IMR-90 (cell line): Measurements from ENCODE around the gene CTNND2. TPM values are rescaled to one million over a fixed set of nuclear protein-coding genes. Genes with fewer than 3 reads are reported as not detected.

ENCODE experiments used
- ATAC-seq: fragments of 200-7000 bp; cut with Tn5 transposase; 2 replicates; pipeline ENCODE4 v1.9.1; 2020; ENCODE audit warnings: low read depth, mild to moderate bottlenecking, moderate library complexity
- BruUV-seq: library from RNA; stranded (reverse); fragments of 400-500 nt; replicated peaks from 2 replicates; lab custom pipeline; 2021; lab: Mats Ljungman, UMichigan
- CTCF ChIA-PET: fragments of 300-600 bp; formaldehyde crosslinking; extraction: SDS; loops from one replicate; lab custom pipeline; 2021; ENCODE audit warnings: antibody characterized with exemption; lab: Yijun Ruan, JAX
- POLR2A ChIA-PET: fragments of 300-600 bp; sonication (Branson Sonifier 250); formaldehyde crosslinking; loops from one replicate; lab custom pipeline; 2022; ENCODE audit warnings: antibody characterized with exemption; ENCODE audit not compliant: unreplicated experiment; lab: Charles Lee
- DNase-seq: peaks from one replicate; pipeline ENCODE4 v3.0.0; 2013
- H2AFZ ChIP-seq: replicated peaks from 2 replicates; pipeline ENCODE3; 2013; ENCODE audit warnings: low read length, mild to moderate bottlenecking; ENCODE audit not compliant: poor library complexity
- H2AK5ac ChIP-seq: 2 replicates; pipeline ENCODE4 v1.6.1; 2013; ENCODE audit warnings: low read depth, low read length, inconsistent platforms
- H2AK9ac ChIP-seq: replicated peaks from 2 replicates; pipeline ENCODE3; 2013; ENCODE audit warnings: mild to moderate bottlenecking, low read depth, low read length, moderate library complexity; ENCODE audit not compliant: poor library complexity
- H2BK120ac ChIP-seq: 2 replicates; pipeline ENCODE4 v1.6.1; 2013; ENCODE audit warnings: low read depth, low read length, inconsistent platforms
- H2BK15ac ChIP-seq: 3 replicates; pipeline ENCODE4 v1.6.1; 2013; ENCODE audit warnings: low read depth, low read length, inconsistent platforms
- H2BK20ac ChIP-seq: 2 replicates; pipeline ENCODE4 v1.6.1; 2013; ENCODE audit warnings: low read depth, mild to moderate bottlenecking, inconsistent platforms, low read length, moderate library complexity
- H2BK5ac ChIP-seq: 2 replicates; pipeline ENCODE4 v1.6.1; 2013; ENCODE audit warnings: mild to moderate bottlenecking, low read depth, low read length, inconsistent platforms; ENCODE audit not compliant: poor library complexity, severe bottlenecking
- H3K14ac ChIP-seq: replicated peaks from 2 replicates; pipeline ENCODE4 v1.6.1; 2013; ENCODE audit warnings: low read depth, low read length, inconsistent platforms
- H3K18ac ChIP-seq: 2 replicates; pipeline ENCODE4 v1.6.1; 2013; ENCODE audit warnings: low read depth, low read length, control low read depth
- H3K23ac ChIP-seq: 2 replicates; pipeline ENCODE4 v1.6.1; 2013; ENCODE audit warnings: low read depth, low read length, inconsistent platforms
- H3K27ac ChIP-seq: 2 replicates; pipeline ENCODE4 v1.5.1; 2013; ENCODE audit warnings: mild to moderate bottlenecking, control low read depth, low read length; ENCODE audit not compliant: insufficient read depth
- H3K27me3 ChIP-seq: 2 replicates; pipeline ENCODE4 v1.6.1; 2013; ENCODE audit warnings: low read length; ENCODE audit not compliant: control insufficient read depth, insufficient read depth
- H3K36me3 ChIP-seq: 2 replicates; pipeline ENCODE4 v1.6.1; 2013; ENCODE audit warnings: low read length, mixed read lengths; ENCODE audit not compliant: control insufficient read depth, insufficient read depth
- H3K4ac ChIP-seq: 2 replicates; pipeline ENCODE4 v1.6.1; 2013; ENCODE audit warnings: low read depth, low read length, inconsistent platforms
- H3K4me1 ChIP-seq: 2 replicates; pipeline ENCODE4 v1.6.1; 2013; ENCODE audit warnings: low read length, mixed read lengths; ENCODE audit not compliant: control insufficient read depth, insufficient read depth
- H3K4me2 ChIP-seq: 2 replicates; pipeline ENCODE4 v1.6.1; 2013; ENCODE audit warnings: low read depth, mild to moderate bottlenecking, control low read depth, low read length, moderate library complexity
- H3K4me3 ChIP-seq: 2 replicates; pipeline ENCODE4 v1.5.1; 2013; ENCODE audit warnings: low read depth, mild to moderate bottlenecking, control low read depth, low read length, moderate library complexity; ENCODE audit not compliant: insufficient read depth
- H3K56ac ChIP-seq: 2 replicates; pipeline ENCODE4 v1.6.1; 2013; ENCODE audit warnings: low read length, inconsistent platforms; ENCODE audit not compliant: insufficient read depth; ENCODE audit errors: extremely low read depth
- H3K79me1 ChIP-seq, 2 experiments: 2 replicates each; pipeline ENCODE4 v1.6.1; 2013; ENCODE audit warnings: low read length in 2 of 2, inconsistent platforms in 1 of 2, low read depth in 1 of 2
- H3K9ac ChIP-seq: 2 replicates; pipeline ENCODE4 v1.6.1; 2013; ENCODE audit warnings: low read depth, low read length, control low read depth
- H3K9me1 ChIP-seq: 2 replicates; pipeline ENCODE4 v1.6.1; 2013; ENCODE audit warnings: low read length, inconsistent platforms; ENCODE audit not compliant: insufficient read depth
- H3K9me3 ChIP-seq: 2 replicates; pipeline ENCODE4 v1.6.1; 2013; ENCODE audit warnings: low read length; ENCODE audit not compliant: control insufficient read depth, insufficient read depth
- H4K20me1 ChIP-seq: 2 replicates; pipeline ENCODE4 v1.6.1; 2013; ENCODE audit warnings: low read length, inconsistent platforms; ENCODE audit not compliant: insufficient read depth
- H4K5ac ChIP-seq: 2 replicates; pipeline ENCODE4 v1.6.1; 2013; ENCODE audit warnings: mild to moderate bottlenecking, low read depth, low read length, control low read depth
- H4K8ac ChIP-seq, 2 experiments: 2 replicates each; pipeline ENCODE4 v1.6.1; 2013; ENCODE audit warnings: low read depth in 2 of 2, low read length in 2 of 2, control low read depth in 1 of 2, inconsistent platforms in 1 of 2
- H4K91ac ChIP-seq: 2 replicates; pipeline ENCODE4 v1.6.1; 2013; ENCODE audit warnings: low read depth, low read length, inconsistent platforms; ENCODE audit not compliant: insufficient read depth
- MAZ ChIP-seq: IDR thresholded peaks from 2 replicates; pipeline ENCODE4 v1.6.1; 2012; ENCODE audit warnings: low read depth, mild to moderate bottlenecking, low read length, improper control_type of control experiment, moderate library complexity, borderline replicate concordance
- RAD21 ChIP-seq: IDR thresholded peaks from 2 replicates; pipeline ENCODE4 v1.6.1; 2012; ENCODE audit warnings: low read length, improper control_type of control experiment
- RCOR1 ChIP-seq: IDR thresholded peaks from 2 replicates; pipeline ENCODE4 v1.6.1; 2012; ENCODE audit warnings: mild to moderate bottlenecking, low read length, improper control_type of control experiment; ENCODE audit not compliant: insufficient replicate concordance
- WGBS, 2 experiments: methylation state at CpG; one replicate each; pipeline versions ENCODE4 v1.1.5 to v1.1.7; 2013; ENCODE audit warnings: missing lambda C conversion rate in 2 of 2; ENCODE audit not compliant: insufficient read length in 1 of 2; ENCODE audit errors: extremely low coverage in 2 of 2; 5-methylcytosine and 5-hydroxymethylcytosine counted together
- dilution Hi-C: fragments of 300-500 bp; cut with HindIII; formaldehyde crosslinking; loops from one replicate; pipeline ENCODE4 v1.14.3; 2018; ENCODE audit warnings: low sequenced_read_pairs; ENCODE audit not compliant: unreplicated experiment
- in situ Hi-C: fragments of 300-500 bp; cut with MboI; formaldehyde crosslinking; loops from 3 replicates; pipeline ENCODE4 v1.14.3; 2019; ENCODE audit warnings: low sequenced_read_pairs, inconsistent platforms, mixed read lengths
- intact Hi-C: fragments of 100-400 bp; cut with micrococcal nuclease; formaldehyde crosslinking; loops from 2 replicates; pipeline ENCODE4 v1.10.0; 2022
- polyA plus RNA-seq, 3 experiments: library from polyadenylated mRNA; depleted of rRNA; stranded (reverse); fragments of >200 nt; gene quantifications; 2 replicates each; pipeline ENCODE4 v1.2.3, GENCODE V29; 2012; ENCODE audit warnings: low replicate concordance in 1 of 3
- total RNA-seq: library from RNA; depleted of rRNA; stranded (reverse); fragments of >200 nt; gene quantifications from 2 replicates; pipeline ENCODE4 v1.2.3, GENCODE V29; 2012
- TF ChIP-seq, protein P1 (sequence below): conservative IDR thresholded peaks from 2 replicates; pipeline ENCODE4 v1.5.1; 2012; ENCODE audit warnings: mild to moderate bottlenecking, low read depth, low read length, improper control_type of control experiment

CTNND2 gene
- total and polyA plus RNA-seq, 2 of the 4 experiments (the other 2 are of a cell fraction) = not detected

- POLR2A ChIA-PET = no interaction called here
- H3K79me1 ChIP-seq = no peaks in the 10 kb centered on the region
- H2AK9ac ChIP-seq = no peak overlapping the region
- H3K18ac ChIP-seq = no peak overlapping the region
- H2BK20ac ChIP-seq = no peak overlapping the region
- no TSS peak for BruUV-seq
- H4K20me1 ChIP-seq = no peaks in the 10 kb centered on the region
- no peak for ATAC-seq
- H3K56ac ChIP-seq = no peak overlapping the region
- H3K14ac ChIP-seq = no peak overlapping the region
- H3K36me3 ChIP-seq = no peaks in the 10 kb centered on the region
- DNase-seq = no peak
- dilution Hi-C loops = no loop called here
- no peak overlapping the region for H4K8ac ChIP-seq
- H3K4me2 ChIP-seq = no peak overlapping the region
- no peak overlapping the region for H2AK5ac ChIP-seq
- no peaks in the 10 kb centered on the region for H3K9me1 ChIP-seq
- H4K91ac ChIP-seq = no peak overlapping the region
- no peaks in the 10 kb centered on the region for H3K4me1 ChIP-seq
- H3K4ac ChIP-seq = no peak overlapping the region
- no peak overlapping the region for H3K9ac ChIP-seq
- H2AFZ ChIP-seq = no peak overlapping the region
- H3K4me3 ChIP-seq = no peak overlapping the region
- intact Hi-C loops = no loop called here
- TF ChIP-seq RCOR1 = no peak
- no peak for TF ChIP-seq MAZ
- TF ChIP-seq RAD21 = no peak
- TF ChIP-seq, protein P1, sequence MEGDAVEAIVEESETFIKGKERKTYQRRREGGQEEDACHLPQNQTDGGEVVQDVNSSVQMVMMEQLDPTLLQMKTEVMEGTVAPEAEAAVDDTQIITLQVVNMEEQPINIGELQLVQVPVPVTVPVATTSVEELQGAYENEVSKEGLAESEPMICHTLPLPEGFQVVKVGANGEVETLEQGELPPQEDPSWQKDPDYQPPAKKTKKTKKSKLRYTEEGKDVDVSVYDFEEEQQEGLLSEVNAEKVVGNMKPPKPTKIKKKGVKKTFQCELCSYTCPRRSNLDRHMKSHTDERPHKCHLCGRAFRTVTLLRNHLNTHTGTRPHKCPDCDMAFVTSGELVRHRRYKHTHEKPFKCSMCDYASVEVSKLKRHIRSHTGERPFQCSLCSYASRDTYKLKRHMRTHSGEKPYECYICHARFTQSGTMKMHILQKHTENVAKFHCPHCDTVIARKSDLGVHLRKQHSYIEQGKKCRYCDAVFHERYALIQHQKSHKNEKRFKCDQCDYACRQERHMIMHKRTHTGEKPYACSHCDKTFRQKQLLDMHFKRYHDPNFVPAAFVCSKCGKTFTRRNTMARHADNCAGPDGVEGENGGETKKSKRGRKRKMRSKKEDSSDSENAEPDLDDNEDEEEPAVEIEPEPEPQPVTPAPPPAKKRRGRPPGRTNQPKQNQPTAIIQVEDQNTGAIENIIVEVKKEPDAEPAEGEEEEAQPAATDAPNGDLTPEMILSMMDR = no peak
- CTCF ChIA-PET = no interaction called here
- no peak overlapping the region for H2BK5ac ChIP-seq
- H3K27me3 ChIP-seq = no peaks in the 10 kb centered on the region
- no peak overlapping the region for H3K27ac ChIP-seq
- no peak overlapping the region for H3K23ac ChIP-seq
- no peak overlapping the region for H2BK15ac ChIP-seq
- H4K5ac ChIP-seq = no peak overlapping the region
- H2BK120ac ChIP-seq = no peak overlapping the region
- in situ Hi-C loops = no loop called here
- no CpG with 5 or more reads among the region's 5 CpGs for WGBS, 2 experiments
- no peaks in the 10 kb centered on the region for H3K9me3 ChIP-seq
Observed at GRCh38 chr5:11300736-11301135, 603.5 kb downstream of the CTNND2 start.
